Esophagus squamous epithelium (tissue), 5 donors: ENCODE measurements around the gene MFSD12. TPM values are rescaled to one million over a fixed set of nuclear protein-coding genes. Genes with fewer than 3 reads are reported as not detected.

ENCODE experiments used
- DNase-seq: peaks from one replicate; lab custom pipeline; 2025; lab: John Stamatoyannopoulos, UW
- H3K27ac ChIP-seq, 4 donors: fragments of 200-600 bp; sonication (generic); one replicate each; pipeline ENCODE4 v1.5.1; 2016 to 2019; ENCODE audit warnings: mild to moderate bottlenecking in 1 of 4
- H3K27me3 ChIP-seq, 4 donors: fragments of 200-600 bp; sonication (generic); 1 replicate in 3 of 4; 2 replicates in 1 of 4; pipeline versions ENCODE4 v1.5.1 to v1.6.0; 2017 to 2021; ENCODE audit warnings: antibody characterized with exemption in 1 of 4
- H3K36me3 ChIP-seq, 3 donors: fragments of 200-600 bp; sonication (generic); one replicate each; pipeline ENCODE4 v1.5.1; 2016 to 2019
- H3K4me1 ChIP-seq, 3 donors: fragments of 200-600 bp; sonication (generic); one replicate each; pipeline ENCODE4 v1.5.1; 2017 to 2019
- H3K4me3 ChIP-seq, 4 donors: fragments of 200-600 bp; sonication (generic); 1 replicate in 3 of 4; 2 replicates in 1 of 4; pipeline ENCODE4 v1.5.1; 2016 to 2019; ENCODE audit warnings: mild to moderate bottlenecking in 2 of 4, moderate library complexity in 1 of 4
- H3K9me3 ChIP-seq, 3 donors: fragments of 200-600 bp; sonication (generic); one replicate each; pipeline ENCODE4 v1.5.1; 2016 to 2019
- CTCF ChIP-seq, 6 experiments: fragments of 450-650 bp in 4 of 6; fragments of 200-600 bp in 2 of 6; sonication (generic) in 2 of 6; IDR thresholded peaks; one replicate each; pipeline ENCODE4 v1.5.1; 2016 to 2019; ENCODE audit warnings: antibody characterized with exemption in 6 of 6, mild to moderate bottlenecking in 4 of 6, moderate library complexity in 4 of 6
- POLR2A ChIP-seq, 4 donors: fragments of 450-650 bp; IDR thresholded peaks; one replicate each; pipeline ENCODE4 v1.6.1; 2017; ENCODE audit warnings: antibody characterized with exemption in 4 of 4, mild to moderate bottlenecking in 4 of 4, moderate library complexity in 3 of 4
- WGBS, 2 donors: methylation state at CpG; one replicate each; pipeline ENCODE4 v1.1.5; 2018; 5-methylcytosine and 5-hydroxymethylcytosine counted together
- intact Hi-C: fragments of 100-400 bp; cut with DNase I; formaldehyde crosslinking; loops from one replicate; pipeline ENCODE4 v1.15.0; 2022
- total RNA-seq, 4 donors: library from RNA; depleted of rRNA; stranded (reverse); fragments of >200 nt; gene quantifications; one replicate each; pipeline ENCODE4 v1.1.0, GENCODE V29; 2016
- donor health status: DM: yes; HTN: yes; CAD: no.

Gene MFSD12
- total RNA-seq, 4 donors from 2014 or later = 22.5 to 50.4 (median 37.3) TPM

- no peak for DNase-seq
- intact Hi-C loops = loop anchor here (5.0 to 10.0 kb wide), 2 partner anchors 75 to 157 kb away; partner anchors contain the start of genes PIP5K1C and TJP3
- Histone ChIP-seq H3K36me3 (peaks cover 0 to 67% (median 3%) of the 10 kb centered on the region in 3 donors), H3K27ac (no peak overlapping the region), H3K4me1 (peaks cover 0 to 19% (median 0%) of the 10 kb centered on the region in 3 donors), H3K9me3 (no peaks in the 10 kb centered on the region), H3K27me3 (no peaks in the 10 kb centered on the region), H3K4me3 (no peak overlapping the region)
- TF ChIP-seq CTCF (IDR thresholded peaks at IDR 0.05) = peak; percentile 9 to 57 (median 28)
- TF ChIP-seq POLR2A (IDR thresholded peaks at IDR 0.05) = no peak
- WGBS, 2 donors = 70 to 78% methylated on average over 2 to 6 of the region's 15 CpGs
Observed at GRCh38 chr19:3547301-3547731, 10.1 kb downstream of the MFSD12 start.

- no peak overlapping the region for H3K27ac ChIP-seq
- 89% methylated on average over 8 of the region's 23 CpGs; no CpG with 5 or more reads in 1 of the 2 donors for WGBS, 2 donors
- no peak overlapping the region for H3K4me3 ChIP-seq
- H3K9me3 ChIP-seq = no peaks in the 10 kb centered on the region
- H3K27me3 ChIP-seq = no peaks in the 10 kb centered on the region
- no peak for DNase-seq
- intact Hi-C loops = loop anchor here (5.0 to 10.0 kb wide), 2 partner anchors 76 to 159 kb away; partner anchors contain the start of genes PIP5K1C and TJP3
- TF ChIP-seq POLR2A (IDR thresholded peaks at IDR 0.05) (no peak), CTCF (IDR thresholded peaks at IDR 0.05) (no peak)
- H3K4me1 ChIP-seq = peaks cover 0 to 19% (median 0%) of the 10 kb centered on the region in 3 donors
- peaks cover 0 to 67% (median 3%) of the 10 kb centered on the region in 3 donors for H3K36me3 ChIP-seq
Observed at GRCh38 chr19:3546119-3546518, 11.3 kb downstream of the MFSD12 start.

GRCh38 chr19:3545669-3546034, 11.7 kb downstream of the MFSD12 start:
- H3K36me3 ChIP-seq = peaks cover 0 to 62% (median 3%) of the 10 kb centered on the region in 3 donors
- whole genome bisulfite sequencing, 2 donors = 65% methylated on average over 9 of the region's 10 CpGs; no CpG with 5 or more reads in 1 of the 2 donors
- peaks cover 0 to 19% (median 0%) of the 10 kb centered on the region in 3 donors for H3K4me1 ChIP-seq
- H3K27me3 ChIP-seq = no peaks in the 10 kb centered on the region
- DNase-seq = no peak
- no peaks in the 10 kb centered on the region for H3K9me3 ChIP-seq
- H3K4me3 ChIP-seq = no peak overlapping the region
- TF ChIP-seq CTCF (IDR thresholded peaks at IDR 0.05) (no peak), POLR2A (IDR thresholded peaks at IDR 0.05) (no peak)
- H3K27ac ChIP-seq = no peak overlapping the region
- intact Hi-C loops = loop anchor here (5.0 to 10.0 kb wide), 2 partner anchors 77 to 159 kb away; partner anchors contain the start of genes PIP5K1C and TJP3

- peaks cover 0 to 56% (median 3%) of the 10 kb centered on the region in 3 donors for H3K36me3 ChIP-seq
- H3K9me3 ChIP-seq = no peaks in the 10 kb centered on the region
- intact Hi-C loops = loop anchor here (5.0 to 10.0 kb wide), 2 partner anchors 77 to 160 kb away; partner anchors contain the start of genes PIP5K1C and TJP3
- peaks cover 0 to 19% (median 0%) of the 10 kb centered on the region in 3 donors for H3K4me1 ChIP-seq
- no peaks in the 10 kb centered on the region for H3K27me3 ChIP-seq
- H3K27ac ChIP-seq = no peak overlapping the region
- WGBS, 2 donors = 51 to 55% methylated on average over 16 to 22 of the region's 30 CpGs
- no peak for DNase-seq
- peak; percentile 61 to 94 (median 89) for TF ChIP-seq CTCF (IDR thresholded peaks at IDR 0.05)
- no peak for TF ChIP-seq POLR2A (IDR thresholded peaks at IDR 0.05)
- H3K4me3 ChIP-seq = no peak overlapping the region
Observed at GRCh38 chr19:3544742-3545668, 12.4 kb downstream of the MFSD12 start.
